ENCODE measurements around the gene TPH2.

TPH2 gene

DNA sequence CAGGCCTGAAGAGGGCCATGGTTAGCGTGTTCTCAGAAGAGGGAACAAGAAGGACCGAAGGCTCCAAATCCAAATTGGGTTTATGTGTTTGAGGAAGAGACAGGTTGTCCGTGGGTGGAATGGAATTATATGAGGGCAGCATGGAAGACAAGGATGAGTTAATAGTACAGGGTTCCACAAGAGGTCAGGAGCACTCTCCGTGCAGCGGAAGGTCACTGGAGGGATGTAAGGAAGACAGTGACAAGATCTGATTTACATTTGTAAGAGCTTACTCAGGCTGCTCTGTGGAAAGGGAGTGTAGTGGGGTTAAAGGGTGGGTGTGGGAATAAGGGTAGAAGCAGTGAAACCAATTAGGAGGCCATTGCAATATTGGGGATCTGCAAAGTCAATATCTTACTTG, 97.0 kb downstream of the TPH2 start:
- DNase-seq (ENCODE audit: low spot score), result no peak

DNA sequence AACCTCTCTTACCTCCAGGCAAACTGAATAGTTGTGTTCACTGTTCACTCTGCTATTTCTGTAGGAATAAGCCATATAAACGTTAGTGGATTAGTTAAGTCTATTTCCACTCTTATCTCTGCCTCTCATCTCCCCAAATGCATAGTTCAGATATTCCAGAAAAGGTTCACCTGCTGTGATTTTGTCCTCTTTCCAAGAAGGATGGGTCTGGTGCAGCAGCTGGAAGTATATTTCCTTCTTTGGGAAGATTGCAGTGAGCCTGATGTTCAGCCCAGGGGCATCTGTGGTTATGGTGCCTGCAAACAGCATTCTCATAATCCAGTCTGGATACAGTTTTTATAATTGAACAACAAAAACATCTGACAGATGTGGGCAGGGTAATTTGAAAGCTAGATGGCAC, 97.7 kb downstream of the TPH2 start:
- DNase-seq (ENCODE audit: low spot score), result no peak

DNA sequence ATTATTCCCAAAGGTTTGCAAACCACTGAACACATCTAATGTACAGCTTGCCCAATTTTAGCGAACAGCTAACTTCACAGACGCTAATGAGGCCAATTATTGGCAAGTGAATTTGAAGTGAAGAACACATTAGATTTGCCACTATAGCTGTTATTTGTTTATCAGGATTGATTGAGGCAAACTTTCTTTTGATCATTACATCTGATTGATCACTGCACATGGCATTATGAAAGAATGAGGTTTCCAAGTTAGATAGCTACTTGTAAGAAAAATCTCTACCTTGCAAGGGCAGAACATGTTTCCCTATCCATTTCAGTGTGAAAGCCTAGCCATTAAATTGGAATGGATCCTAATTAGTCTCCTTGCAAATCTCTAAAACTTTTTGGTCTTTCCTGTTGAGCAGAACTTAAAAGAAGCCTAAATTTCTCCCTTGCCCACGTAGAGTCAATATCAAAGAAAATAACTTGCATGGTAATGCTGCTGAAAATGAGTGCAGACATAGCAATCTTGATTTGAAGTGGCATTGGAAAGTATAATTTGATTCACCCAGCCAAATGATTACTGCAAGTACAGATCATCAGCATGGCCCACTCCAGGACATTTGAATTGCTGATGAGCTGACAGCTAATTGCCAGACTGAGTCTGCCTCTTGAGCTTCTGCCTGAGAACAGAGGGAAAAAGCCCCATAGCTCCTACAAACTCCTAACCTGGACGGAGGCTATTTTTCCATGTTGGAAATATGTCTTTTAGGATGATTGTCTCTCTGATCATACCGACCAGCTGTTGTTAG, 98.6 kb downstream of the TPH2 start:
- no peak for DNase-seq (ENCODE audit: low spot score)

DNA sequence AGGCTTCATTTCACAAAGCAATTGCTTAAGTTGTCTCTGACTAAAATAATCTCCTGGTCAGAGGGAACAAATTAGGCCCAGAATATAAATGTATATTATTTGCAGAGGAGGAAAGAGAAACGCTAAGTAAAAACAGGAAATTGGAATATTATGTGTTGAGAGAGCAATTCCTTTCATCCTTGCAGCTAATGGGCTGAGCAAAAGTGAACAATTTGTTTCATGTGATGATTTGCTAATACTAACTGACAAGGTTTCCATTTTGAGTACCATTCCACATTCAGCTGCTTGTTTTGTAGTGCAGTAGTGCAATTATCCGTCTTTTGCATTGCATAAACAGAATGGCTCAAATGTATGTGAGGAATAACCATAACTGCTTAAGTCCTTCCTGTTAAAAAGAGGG, 103.2 kb downstream of the TPH2 start:
- DNase-seq (ENCODE audit: low spot score), result no peak

DNA sequence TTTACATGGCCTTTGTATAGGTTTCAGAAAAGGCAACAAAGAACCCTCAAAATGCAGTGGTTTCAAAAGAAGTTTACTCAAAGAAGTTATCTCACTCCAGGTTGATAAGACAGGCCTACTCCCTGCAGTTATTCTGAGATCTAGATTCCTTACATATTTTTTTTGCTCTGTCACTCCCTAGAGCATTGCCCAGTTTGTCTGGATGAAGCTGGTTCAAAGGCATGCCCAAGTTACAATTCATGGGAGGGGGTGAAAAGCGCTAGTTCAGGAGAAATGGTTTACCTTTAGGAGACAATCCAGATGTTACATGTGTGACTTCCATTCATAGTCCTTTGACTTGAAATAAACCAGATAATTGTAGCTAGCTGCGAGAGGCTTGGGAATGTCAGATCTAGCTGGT, 115.0 kb downstream of the TPH2 start:
- no peak for DNase-seq (ENCODE audit: low spot score)

DNA sequence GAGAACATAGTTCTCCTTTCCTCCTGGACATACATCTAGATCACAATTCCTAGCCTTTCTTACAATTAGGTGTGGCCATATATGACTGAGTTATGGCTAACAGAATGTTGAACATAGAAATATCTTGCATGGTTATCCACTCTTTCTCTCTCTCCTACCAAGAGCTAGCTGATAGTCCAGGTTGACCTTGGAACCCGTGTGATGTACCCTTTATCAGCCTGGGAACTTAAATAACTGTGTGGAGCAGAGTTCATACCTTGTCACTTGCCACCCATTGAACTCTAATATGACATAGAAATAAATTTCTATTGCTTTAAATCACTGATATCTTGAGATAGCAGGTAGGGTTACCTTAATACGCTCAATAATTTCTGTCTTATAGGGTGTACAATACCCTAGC, 115.9 kb downstream of the TPH2 start:
- no peak for DNase-seq (ENCODE audit: low spot score)

DNA sequence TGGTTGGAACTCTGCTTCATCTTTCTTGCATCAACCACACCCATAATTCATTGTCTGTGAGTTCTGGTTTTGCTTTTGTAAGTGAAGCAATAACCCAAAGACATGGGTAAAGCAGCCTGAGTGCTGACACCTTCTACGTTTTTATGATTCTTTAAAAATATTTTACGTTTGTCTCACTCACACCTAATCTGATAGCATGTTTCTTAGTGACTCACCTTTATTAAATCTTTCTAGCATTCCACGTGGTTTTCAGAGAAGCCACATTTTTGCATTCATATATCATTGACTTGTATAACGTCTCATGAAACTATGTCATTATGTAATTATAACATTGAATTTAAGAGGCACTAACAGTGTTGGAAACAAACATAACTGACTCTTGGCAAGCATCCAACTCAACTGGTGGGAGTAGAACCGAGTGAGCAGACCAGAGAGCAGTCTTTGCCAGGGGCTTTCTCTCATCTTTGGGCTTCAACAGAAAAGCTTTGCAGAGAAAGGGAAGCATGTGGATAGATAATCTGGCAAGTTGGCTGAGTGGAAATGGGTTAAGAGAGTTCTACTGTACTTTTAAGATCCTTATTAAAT, 118.8 kb downstream of the TPH2 start:
- DNase-seq (ENCODE audit: low spot score), result no peak

DNA sequence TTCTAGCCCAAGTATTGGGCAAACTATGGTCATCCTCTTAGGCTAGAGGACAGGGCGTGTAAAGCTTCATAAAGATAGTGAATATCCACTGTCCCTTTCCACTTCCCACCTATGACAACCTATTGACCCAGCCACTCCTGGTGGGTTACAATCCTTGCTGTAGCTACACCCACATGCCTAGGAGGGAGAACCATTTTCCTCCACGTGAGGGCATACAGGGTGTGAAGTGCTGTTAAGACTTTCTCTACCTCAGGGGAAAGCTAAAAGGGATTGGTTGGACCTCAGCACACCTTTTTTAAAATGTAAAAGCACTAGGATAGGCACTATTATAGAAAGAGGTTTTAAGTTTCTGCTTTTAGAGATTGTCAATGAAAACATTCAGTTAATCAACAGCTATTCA, 124.4 kb downstream of the TPH2 start:
- no peak for DNase-seq (ENCODE audit: low spot score)

DNA sequence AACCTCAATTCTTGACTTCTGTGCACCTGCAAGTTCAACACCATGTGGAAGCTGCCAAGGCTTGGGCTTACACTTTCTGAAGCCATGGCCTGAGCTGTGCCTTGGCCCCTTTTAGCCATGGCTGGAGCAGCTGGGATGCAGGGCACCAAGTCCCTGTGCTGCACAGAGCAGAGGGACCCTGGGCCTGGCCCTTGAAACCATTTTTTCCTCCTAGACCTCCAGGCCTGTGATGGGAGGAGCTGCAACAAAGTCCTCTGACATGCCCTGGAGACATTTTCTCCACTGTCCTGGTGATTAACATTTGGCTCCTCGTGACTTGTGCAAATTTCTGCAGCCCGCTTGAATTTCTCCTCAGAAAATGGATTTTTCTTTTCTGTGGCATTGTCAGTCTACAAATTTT, 132.4 kb downstream of the TPH2 start:
- no peak for DNase-seq (ENCODE audit: low spot score)

DNA sequence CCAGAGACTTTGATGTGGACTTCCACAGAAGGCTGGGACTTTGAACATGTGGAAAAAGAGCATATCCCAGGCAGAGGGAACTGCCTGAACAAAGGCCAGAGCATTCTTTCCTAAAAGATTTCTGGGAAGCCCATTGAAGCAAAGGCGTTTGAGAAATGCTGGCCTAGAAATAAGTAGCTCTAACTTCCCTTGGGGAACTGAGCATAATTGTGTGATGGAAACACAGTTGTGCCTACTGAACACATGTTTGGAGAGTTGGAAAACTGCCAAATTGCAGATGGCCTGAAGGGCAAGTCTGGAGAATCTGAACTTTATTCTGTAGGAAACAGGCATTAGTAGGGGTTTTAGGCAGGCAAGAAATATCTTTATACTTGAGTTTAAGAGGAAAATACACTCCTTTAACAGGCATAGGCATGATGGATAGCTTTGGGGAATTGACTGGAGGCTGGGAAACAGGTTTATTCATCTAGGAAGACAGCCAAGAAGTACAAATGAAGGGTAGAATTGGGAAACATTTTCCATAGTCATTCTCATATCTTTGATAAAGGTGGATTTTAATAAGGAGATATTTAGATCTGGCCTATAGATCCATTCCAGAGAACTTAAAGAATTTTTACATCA, 134.1 kb downstream of the TPH2 start:
- DNase-seq (ENCODE audit: low spot score), result no peak

DNA sequence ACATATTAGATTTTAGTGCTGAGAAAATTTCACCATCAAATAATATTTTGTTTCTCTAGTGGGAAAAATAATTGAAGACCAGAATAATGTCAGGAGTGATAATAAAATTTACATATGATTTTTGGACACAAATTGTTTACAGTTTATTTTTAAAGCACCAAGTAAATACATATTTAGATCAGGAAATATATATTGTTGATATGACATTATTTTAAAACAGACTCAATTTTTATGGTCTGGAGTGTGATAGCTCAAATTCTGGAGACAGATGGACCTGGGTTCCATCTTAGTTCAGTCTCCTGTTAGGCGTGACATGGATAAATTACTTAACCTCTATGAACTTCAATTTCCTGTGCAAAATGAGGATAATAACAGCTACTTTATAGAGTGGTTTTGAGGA, 135.4 kb downstream of the TPH2 start:
- DNase-seq (ENCODE audit: low spot score), result no peak

DNA sequence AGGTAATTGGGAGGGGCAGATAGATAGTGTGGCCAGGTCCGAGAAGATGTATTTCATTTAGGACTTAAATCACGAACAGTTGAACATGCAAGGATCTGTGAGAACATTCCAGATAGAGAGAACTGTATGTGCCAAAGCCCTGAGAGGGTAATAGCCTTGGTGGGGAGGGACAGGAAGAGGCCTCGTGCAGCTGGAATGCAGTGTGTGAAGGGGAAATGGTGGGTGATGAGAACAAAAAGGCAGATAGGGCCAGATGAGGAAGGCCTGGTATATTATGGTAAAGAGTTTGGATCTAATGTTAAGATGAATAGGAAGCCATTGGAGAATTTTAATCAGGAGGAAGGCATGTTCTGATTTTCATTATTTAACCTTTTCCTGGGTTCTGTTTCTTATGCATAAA, 136.3 kb downstream of the TPH2 start:
- no peak for DNase-seq (ENCODE audit: low spot score)

DNA sequence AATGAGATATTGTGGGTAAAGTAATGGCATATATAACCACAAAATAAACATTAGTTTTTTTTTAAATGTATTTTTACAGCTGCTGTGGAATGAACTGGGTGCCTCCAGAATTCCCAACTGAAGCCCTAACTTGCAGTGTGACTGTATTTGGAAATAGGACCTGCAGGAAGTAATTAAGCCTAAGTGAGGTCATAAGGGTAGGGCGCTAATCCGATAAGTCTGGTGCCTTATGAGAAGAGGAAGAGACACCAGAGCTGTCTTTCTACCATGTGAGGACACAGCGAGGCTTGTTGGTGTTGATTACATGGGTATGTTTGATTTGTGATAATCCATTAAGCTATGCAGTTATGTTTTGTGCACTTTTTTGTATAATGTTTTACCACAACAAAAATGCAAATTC, 136.8 kb downstream of the TPH2 start:
- DNase-seq (ENCODE audit: low spot score), result no peak

DNA sequence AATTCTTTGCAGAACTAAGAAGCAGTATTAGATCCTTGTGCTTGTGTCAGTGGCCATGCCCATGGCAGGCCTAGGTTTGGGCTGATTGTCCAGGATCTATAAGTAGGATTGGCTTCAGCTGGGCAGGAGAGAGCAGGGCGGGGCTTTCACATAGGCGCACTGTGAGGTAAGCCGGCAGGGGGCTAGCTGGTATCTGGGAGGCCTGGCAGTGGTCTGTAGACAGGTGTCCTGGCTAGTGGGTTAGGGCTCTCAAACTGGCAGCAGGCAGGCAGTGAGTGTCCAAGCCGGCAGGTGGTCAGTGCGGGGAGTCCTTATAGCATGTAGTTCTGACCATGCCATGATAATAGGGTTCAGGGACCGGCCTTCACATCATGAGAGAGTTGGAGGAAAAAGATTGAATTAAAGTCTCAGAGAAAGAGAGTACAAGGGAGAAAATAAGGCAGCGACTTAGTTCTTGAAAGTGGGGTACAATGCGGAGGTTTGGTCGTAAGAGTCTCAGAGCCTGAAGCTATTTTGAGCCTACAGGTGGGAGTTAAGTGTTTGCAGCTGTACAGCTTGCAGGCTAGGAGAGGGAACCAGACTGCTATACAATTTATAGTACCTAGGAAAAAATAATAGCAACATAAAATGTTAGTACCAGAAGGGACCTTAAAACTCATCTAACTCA, 137.4 kb downstream of the TPH2 start:
- DNase-seq (ENCODE audit: low spot score), result no peak

DNA sequence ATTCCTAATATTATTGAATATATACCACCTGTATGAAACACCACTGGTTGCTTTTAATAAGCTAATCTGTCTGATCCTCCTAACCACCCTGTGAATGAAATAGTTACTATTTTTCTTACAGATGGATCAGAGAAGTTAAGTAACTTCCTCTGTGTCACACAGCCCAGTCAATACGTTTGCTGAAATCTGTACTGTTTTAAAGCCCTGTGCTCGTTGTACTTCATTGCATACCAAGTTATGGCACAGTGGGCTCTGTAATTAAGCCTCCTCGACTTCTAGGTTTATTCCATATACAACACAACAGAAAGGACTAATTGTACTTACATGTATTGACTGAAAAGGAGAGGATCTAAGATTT, 137.9 kb downstream of the TPH2 start:
- DNase-seq (ENCODE audit: low spot score), result no peak

DNA sequence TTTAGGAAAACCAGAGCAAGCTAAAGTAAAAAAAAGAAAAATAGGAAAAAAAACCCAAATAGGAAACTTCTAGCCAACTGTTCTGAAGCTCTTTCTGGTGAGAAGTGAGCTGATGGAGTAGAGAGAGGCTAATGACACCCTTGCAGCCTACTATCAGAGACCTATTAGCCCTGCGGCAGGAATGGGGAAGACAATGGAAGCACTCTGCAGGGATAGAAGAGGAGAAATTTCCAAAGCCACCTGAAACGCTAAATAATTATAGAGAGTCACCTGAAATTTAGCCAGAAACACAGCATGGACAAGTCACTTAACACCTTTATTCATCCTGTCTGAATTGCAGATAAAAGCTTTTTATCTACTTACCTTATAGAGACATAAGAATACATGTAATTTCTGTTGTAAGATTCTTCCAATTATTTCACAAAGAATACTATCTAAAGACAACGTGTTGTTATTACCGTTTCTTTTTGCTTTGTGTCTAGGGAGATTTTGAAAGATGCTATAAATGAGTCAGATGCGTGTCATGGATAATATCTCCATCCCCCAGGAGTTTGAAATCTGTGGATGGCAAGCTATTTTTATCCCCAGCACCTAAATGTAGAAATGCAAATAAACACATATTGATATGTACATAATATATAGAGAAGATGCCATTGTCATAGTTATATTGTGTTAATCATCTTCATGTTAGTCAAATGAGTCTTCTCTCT, 138.6 kb downstream of the TPH2 start:
- no peak for DNase-seq (ENCODE audit: low spot score)

DNA sequence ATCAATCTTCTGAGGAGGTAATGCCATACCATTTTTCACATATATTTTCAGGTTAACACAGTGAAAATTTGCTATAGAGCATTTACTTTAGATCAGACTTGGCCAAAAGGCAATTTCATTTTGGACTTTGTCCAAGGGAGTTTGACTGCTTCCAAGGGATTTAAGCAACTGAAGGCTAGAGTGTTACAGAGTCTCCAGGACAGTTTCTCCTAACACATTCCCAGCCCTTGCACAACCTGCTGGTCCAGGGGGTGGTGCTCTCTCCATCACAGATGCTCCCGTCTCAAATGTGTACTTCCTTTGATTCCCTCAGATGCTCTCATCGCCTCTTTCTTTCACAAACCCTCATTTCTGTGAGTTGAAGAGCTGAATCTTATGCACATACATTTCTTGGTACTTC, 143.1 kb downstream of the TPH2 start:
- no peak for DNase-seq (ENCODE audit: low spot score)
